ENCODE measurements around the gene AHCTF1.
"Not testable (repeated sequence)": the region's sequence is repeated elsewhere in the genome, so short reads cannot be mapped to it uniquely, and the experiment has no call there.

AHCTF1 gene

DNA sequence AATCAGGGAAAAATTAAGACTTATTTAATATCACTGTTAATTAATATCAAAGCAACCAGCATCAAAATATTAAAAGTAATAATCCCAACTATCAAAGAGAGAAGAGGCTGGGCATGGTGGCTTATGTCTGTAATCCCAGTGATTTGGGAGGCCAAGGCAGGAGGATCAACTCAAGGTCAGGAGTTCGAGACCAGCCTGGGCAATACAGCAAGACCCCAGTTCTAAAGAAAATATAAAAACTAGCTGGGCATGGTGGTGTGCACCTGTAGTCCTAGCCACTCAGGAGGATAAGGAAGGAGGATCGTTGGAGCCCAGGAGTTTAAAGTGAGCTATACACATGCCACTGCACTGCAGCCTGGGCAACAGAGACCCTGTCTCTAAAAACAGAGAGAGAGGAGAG is 43.2 kb downstream of the AHCTF1 start:
- ATAC-seq (no peak), DNase-seq (no peak)
- Mint-ChIP-seq H3K4me3 (no peak overlapping the region), H3K9me3 (no peaks in the 10 kb centered on the region), H3K4me1 (peaks cover 5% of the 10 kb centered on the region), H3K27ac (no peak overlapping the region), H3K27me3 (no peaks in the 10 kb centered on the region)

DNA sequence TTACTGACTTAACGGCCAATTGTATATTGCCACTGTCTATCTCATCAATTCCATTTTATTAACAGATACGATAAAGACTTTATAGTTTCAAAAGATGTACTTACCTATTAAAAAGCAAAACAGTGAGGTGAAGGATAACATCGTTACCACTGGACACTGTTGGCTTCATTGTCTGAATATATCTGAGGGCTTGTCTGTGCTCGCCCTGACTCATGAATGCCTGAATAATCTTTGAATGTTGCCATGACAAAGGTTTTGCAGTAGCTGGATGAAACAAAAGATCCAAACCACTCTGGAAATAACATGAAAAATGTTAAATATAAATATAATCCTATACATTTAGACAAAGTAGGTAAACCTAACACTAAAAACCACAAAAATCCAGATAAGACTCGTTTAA is 46.4 kb downstream of the AHCTF1 start:
- H3K27ac Mint-ChIP-seq, H3K27me3 Mint-ChIP-seq, H3K4me1 Mint-ChIP-seq, ATAC-seq, H3K9me3 Mint-ChIP-seq, DNase-seq, H3K4me3 Mint-ChIP-seq: not testable (repeated sequence)

DNA sequence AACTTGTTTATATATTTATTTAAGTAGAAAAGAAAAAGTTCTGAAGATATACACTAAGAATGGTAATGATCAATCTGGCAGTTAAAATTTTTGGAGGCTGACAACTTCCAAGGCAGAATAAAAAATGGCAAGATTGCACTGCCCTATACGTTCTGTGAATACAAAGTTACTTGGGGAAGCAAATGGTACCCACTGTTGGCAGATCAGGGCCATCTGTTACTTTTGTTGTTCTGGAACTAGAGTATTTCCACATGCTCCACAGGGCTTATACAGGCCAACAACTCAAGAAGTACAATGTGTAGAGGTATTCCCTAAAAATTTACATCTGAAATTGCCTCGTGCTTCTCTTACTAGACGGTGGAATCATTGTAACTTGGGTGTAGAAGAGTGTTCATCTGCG is 53.2 kb downstream of the AHCTF1 start:
- Mint-ChIP-seq H3K27ac (no peak overlapping the region), H3K27me3 (no peaks in the 10 kb centered on the region), H3K4me3 (no peak overlapping the region), H3K4me1 (peaks cover 22% of the 10 kb centered on the region), H3K9me3 (no peaks in the 10 kb centered on the region)
- ATAC-seq (no peak), DNase-seq (no peak)

DNA sequence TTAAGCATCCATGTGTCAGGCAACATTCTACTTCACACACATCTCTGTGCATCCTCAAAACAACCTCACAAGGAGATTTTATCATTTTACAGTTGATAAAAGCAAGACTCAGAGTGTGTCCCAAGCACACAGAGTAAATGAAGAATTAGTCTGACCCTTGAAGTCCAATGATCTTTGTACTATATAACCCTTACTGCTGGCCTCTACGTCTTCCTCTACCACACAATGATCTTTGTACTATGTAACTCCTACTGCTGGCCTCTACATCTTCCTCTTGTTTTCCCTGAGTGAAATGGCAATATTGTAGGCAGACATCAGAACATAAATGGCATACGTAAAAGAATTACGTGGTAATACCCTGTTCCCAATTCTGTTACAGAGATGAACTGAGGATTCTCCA is 55.3 kb downstream of the AHCTF1 start:
- Mint-ChIP-seq H3K27me3 (no peaks in the 10 kb centered on the region), H3K4me3 (no peak overlapping the region), H3K9me3 (no peaks in the 10 kb centered on the region), H3K27ac (no peak overlapping the region), H3K4me1 (peaks cover 22% of the 10 kb centered on the region)
- ATAC-seq (no peak), DNase-seq (no peak)

DNA sequence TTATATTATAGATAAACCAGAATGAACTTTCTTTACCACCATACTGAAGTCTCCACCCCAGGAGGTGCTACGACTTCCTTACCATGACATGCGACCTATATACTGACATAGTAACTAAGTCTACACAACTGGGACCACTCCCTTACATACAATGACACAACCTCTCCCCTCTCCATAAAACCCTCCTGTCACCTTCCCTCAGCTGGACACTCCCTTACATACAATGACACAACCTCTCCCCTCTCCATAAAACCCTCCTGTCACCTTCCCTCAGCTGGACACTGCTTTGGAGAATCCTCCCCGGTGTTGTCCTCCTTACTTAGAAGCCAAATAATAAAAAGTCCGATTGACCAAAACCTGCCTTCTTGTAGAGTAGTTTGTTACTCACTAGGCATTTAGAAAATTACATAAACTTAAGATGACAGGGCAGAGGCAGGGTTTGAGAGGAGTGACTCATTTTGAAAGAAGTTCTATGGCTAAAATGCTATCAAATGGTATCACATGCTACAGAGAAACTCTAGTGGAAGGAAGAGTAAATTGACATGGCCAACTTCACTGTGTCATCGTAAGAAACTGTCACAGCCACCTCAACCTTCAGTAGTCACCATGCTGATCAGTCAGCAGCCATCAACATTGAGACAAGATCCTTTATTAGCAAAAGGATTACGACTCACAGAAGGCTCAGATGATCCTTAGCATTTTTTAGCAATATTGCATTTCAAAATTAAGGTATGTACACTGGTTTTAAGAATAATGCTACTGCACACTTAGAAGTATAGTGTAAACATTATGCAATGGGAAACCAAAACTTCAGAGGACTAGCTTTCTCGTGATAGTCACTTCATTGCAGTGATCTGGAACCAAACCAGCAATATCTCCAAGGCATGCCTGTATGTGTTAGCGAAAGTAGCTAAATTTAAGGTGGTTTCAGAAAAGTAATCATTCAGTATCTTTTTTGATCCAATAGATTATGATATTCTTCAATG is 56.4 kb downstream of the AHCTF1 start:
- H3K4me3 Mint-ChIP-seq = no peak overlapping the region
- H3K9me3 Mint-ChIP-seq = no peaks in the 10 kb centered on the region
- peaks cover 22% of the 10 kb centered on the region for H3K4me1 Mint-ChIP-seq
- H3K27me3 Mint-ChIP-seq = no peaks in the 10 kb centered on the region
- peak; percentile 96 for ATAC-seq
- peak overlapping the region; percentile 39 to 54 for H3K27ac Mint-ChIP-seq
- peak; percentile 3 to 31 for DNase-seq

DNA sequence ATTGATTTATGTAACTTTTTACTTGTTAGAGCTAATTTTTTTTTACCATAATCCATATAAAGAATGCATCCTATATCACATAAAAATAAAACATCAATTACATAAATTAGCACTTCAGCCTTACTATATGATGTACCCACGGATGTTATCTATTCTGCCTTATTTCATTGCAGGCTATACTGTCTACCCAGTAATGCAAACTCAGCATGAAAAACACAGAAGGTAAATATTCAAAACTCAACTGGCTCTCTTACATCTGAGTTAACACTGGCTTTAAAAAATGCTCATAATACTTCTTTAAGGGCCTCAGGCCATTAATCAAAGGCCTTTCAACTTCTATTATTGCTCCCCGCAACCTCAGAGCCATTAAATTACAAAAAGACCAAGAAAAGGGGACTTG is 65.8 kb downstream of the AHCTF1 start:
- H3K27ac Mint-ChIP-seq = no peak overlapping the region
- ATAC-seq (no peak), DNase-seq (no peak)
- H3K4me1 Mint-ChIP-seq = no peaks in the 10 kb centered on the region
- H3K27me3 Mint-ChIP-seq = no peaks in the 10 kb centered on the region
- no peak overlapping the region for H3K4me3 Mint-ChIP-seq
- H3K9me3 Mint-ChIP-seq = no peaks in the 10 kb centered on the region

DNA sequence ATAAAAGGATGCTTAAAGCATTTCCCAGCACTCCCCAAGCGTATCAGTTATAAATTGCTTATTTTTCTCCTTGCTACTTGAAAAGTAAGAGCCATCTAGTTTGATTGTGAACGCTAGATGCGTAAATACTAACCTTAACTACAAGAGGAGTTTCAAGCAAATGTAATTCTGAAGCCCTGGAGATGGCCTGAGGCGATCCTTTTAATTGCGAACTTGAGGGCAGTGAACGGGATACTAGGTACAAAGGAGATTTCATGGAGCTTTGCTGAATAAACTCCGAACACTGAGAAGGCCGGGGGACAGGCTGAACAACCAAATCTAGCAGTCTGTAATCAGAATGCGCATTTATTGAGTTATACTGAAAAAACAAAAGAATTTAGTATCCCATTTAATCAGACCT is 68.0 kb downstream of the AHCTF1 start:
- H3K27ac Mint-ChIP-seq, H3K4me3 Mint-ChIP-seq, H3K9me3 Mint-ChIP-seq, ATAC-seq, DNase-seq, H3K27me3 Mint-ChIP-seq, H3K4me1 Mint-ChIP-seq: not testable (repeated sequence)

DNA sequence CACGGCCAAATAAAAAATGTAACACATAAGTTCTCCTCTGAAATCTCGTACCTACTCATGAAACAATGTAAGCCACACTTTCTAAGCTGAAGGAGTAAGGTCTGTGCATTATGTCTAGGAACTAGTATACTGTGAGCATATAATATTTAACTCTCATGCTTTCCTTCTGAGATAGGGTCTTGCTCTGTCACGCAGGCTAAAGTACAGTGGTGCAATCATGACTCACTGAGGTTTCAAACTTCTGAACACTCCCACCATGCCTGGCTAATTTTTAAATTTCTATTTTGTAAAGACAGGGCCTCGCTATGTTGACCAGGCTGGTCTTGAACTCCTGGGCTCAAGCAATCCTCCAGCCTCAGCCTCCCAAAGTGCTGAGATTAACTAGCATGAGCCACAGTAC is 71.3 kb downstream of the AHCTF1 start:
- Mint-ChIP-seq H3K27ac (no peak overlapping the region), H3K4me3 (no peak overlapping the region), H3K4me1 (no peaks in the 10 kb centered on the region), H3K9me3 (no peaks in the 10 kb centered on the region), H3K27me3 (no peaks in the 10 kb centered on the region)
- DNase-seq (no peak), ATAC-seq (no peak)

DNA sequence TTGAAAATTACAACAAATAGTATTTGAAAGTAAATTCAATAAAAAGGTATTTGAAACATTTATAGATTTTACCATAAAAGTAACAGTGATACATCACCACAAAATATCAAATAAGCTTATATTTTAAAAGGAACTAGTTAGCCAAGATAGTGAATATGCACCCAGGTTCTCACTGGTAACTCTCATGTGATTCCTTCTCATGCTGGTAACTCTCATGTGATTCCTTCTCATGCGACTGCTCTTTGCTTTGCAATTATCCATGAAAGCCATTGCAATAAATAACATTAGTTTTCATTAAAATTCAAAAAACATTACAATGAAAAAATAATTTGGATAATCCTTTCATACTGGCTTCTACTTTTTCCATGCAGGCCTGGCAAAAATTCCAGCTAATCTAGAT is 75.4 kb downstream of the AHCTF1 start:
- ATAC-seq (no peak), DNase-seq (no peak)
- Mint-ChIP-seq H3K27me3 (no peaks in the 10 kb centered on the region), H3K27ac (no peak overlapping the region), H3K4me3 (no peak overlapping the region), H3K9me3 (no peaks in the 10 kb centered on the region), H3K4me1 (no peaks in the 10 kb centered on the region)

DNA sequence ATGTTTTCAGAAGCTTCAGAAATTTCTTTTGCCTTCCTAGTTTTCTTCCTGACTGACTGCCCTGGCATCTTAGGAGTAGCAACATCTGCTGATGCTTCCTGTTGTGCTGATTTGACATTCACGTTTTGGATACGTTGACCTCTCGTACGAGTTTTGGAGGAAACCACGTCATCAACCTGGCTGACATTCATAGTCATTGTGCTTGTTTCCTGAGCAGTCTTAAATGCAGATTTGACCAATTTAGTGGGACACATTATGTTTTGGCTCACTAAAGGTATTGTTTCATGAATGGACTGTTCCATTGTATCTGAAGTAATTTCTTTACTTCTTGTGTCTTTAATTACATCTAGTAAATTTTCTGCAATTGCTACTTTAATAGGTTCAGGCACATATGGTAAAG is 81.1 kb downstream of the AHCTF1 start:
- H3K4me3 Mint-ChIP-seq, H3K27me3 Mint-ChIP-seq, H3K4me1 Mint-ChIP-seq, H3K27ac Mint-ChIP-seq, ATAC-seq, H3K9me3 Mint-ChIP-seq, DNase-seq: not testable (repeated sequence)

DNA sequence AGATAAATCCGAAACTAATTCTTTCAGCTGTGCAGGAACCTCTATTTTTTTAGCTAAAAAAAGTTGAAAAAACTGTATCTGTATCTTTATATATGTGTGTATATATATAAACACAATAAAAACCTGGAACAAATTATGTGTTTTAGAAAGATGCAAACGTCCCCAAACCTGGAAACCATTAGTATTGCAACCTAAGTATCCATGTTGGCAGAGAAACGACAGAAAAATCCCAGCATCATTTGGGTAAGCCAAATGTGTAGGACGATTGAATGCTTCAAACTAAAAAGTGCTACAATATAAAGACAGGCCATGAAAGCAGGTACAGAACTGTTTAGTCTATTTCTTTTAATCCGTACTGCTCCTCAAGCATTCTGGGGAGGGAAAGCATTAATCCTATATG is 87.9 kb downstream of the AHCTF1 start:
- DNase-seq (no peak), ATAC-seq (no peak)
- Mint-ChIP-seq H3K4me1 (no peaks in the 10 kb centered on the region), H3K9me3 (no peaks in the 10 kb centered on the region), H3K27me3 (no peaks in the 10 kb centered on the region), H3K27ac (no peak overlapping the region), H3K4me3 (no peak overlapping the region)

DNA sequence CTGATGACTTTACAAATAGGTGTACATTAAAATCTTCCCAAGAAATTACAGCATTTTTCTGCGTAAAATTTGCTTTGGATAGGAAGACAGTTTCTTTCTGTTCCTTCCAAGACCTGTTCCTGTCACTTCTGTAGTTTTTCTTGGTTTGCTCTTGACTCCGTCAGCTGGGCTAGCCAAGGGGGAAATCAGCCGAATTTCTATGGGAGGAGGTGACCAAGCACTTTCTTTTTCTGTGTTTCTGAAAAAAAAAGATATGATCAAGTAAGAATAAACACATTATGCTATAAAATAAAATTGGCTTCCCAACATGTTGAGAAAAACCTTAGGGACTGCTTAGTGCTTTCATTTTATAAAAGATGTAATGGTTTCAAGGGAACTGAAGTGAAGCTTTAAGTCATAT is 91.0 kb downstream of the AHCTF1 start:
- H3K27me3 Mint-ChIP-seq, H3K4me1 Mint-ChIP-seq, H3K9me3 Mint-ChIP-seq, ATAC-seq, H3K4me3 Mint-ChIP-seq, DNase-seq, H3K27ac Mint-ChIP-seq: not testable (repeated sequence)

DNA sequence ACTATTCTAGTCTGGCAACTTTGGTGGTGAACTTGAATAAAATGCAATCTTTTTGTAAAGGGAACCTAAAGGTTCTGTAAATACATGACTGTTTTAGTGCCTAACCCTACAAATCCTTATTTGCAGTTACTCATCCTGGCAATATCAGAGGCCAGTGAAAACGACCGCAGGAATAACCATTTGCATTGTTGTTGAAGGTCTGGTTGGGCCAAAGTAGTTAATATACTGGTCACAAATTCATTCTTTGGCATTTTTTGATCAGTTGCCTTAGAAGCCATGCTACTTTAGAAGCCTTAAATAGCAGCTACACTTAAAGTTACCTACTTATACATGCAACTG is 93.7 kb downstream of the AHCTF1 start:
- no peak for ATAC-seq
- DNase-seq = no peak
- no peaks in the 10 kb centered on the region for H3K9me3 Mint-ChIP-seq
- H3K4me1 Mint-ChIP-seq = peaks cover 6% of the 10 kb centered on the region
- no peak overlapping the region for H3K27ac Mint-ChIP-seq
- no peak overlapping the region for H3K4me3 Mint-ChIP-seq
- H3K27me3 Mint-ChIP-seq = no peaks in the 10 kb centered on the region

DNA sequence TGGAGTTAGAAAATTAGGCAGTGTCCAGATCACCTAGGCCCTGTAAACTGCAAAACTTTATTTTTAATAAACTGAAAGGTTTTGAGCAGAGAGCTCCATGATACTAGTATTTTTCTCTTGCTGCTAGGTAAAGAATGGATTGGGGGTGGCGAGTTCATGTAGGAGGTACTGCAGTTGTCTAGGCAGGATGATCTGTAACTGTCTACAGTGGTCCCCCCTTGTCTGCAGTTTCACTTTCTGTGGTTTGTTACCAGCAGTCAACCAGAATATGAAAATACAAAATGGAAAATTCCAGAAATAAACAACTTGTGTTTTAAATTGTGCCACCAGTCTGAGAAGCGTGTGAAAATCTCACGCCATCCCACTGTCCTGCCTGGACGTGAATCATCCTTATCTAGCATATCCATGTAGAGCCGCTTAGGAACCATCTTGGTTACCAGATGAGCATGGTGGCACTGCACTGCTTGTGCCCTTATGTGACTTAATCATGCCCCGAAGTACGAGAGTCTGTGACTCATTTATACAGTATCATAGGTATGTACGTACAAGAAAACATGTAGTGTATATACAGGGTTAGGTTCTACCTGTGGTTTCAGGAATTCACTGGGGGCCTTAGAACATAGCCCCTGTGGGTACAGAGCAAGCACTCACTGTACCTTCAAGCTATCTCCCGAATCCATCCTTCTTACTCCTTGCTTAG is 94.2 kb downstream of the AHCTF1 start:
- peak; percentile 69 for ATAC-seq
- H3K4me1 Mint-ChIP-seq = peaks cover 6% of the 10 kb centered on the region

DNA sequence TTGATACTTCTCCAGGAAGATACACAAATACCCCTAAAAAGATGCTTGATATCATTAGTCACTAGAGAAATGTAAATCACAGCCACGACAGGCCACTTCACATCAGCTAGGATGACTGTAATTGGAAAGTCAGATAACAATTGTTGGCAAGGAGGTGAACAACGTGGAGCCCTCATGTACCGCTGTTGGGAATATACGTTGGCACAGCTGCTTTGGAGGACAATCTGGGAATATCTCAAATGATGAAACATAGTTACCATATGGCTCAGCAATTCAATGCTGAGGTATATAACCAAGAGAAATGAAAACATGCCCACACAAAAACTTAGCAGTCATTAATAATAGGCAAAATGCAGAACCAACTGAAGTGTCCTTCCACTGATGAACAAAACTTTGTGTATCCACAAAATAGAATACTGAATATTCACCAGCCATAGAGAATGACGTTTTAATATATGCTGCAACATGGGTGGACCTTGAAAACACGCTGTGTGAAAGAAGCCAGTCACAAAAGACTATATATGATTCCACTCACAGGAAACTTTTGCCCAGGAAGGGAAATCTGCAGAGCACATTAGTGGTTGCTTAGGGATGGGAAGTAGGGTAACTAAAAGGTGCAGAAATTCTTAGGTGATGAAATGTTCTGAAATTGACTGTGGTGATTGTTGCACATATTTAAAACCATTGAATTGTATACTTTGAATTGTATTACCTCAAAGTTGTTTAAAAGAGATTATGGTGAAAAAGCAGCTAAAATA is 95.4 kb downstream of the AHCTF1 start:
- DNase-seq (no peak), ATAC-seq (no peak)
- peak overlapping the region in 1 of 2 donors; percentile 67 for H3K27ac Mint-ChIP-seq
- H3K4me3 Mint-ChIP-seq = no peak overlapping the region
- peaks cover 6% of the 10 kb centered on the region for H3K4me1 Mint-ChIP-seq
- no peaks in the 10 kb centered on the region for H3K9me3 Mint-ChIP-seq
- peaks cover 8% of the 10 kb centered on the region for H3K27me3 Mint-ChIP-seq

More for the DNA sequence above, 94.2 kb downstream of the AHCTF1 start:
- no peaks in the 10 kb centered on the region for H3K27me3 Mint-ChIP-seq
- no peaks in the 10 kb centered on the region for H3K9me3 Mint-ChIP-seq
- no peak for DNase-seq
- no peak overlapping the region for H3K27ac Mint-ChIP-seq
- H3K4me3 Mint-ChIP-seq = no peak overlapping the region

DNA sequence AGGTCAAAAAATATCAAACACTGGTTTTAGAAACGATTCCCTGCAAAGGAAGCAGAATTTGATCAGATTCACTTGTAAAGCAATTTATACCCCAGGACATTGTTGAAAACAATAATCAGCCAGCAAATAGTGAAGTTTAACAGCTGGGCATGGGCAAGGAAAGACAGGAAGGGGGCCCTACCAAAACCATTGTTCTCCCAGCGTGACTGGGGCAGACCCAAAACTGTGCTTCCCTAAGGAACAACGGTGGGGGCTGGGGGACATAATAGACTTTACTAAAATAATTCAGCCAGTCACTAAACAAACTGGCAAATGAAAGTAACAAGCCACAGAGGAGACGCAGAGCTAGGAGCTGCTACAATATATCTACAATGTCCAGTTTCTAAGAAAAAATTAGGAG is 100.2 kb downstream of the AHCTF1 start:
- Mint-ChIP-seq H3K9me3 (peaks cover 6 to 16% of the 10 kb centered on the region in 2 donors), H3K4me3 (no peak overlapping the region), H3K27ac (no peak overlapping the region)

More for the DNA sequence above, 100.2 kb downstream of the AHCTF1 start:
- H3K4me1 Mint-ChIP-seq = no peaks in the 10 kb centered on the region
- DNase-seq (no peak), ATAC-seq (no peak)
- H3K27me3 Mint-ChIP-seq = peaks cover 14% of the 10 kb centered on the region
